DND-41 (cell line): Measurements from ENCODE around the gene CEP85.

Experiments
- ATAC-seq: fragments of 200-7000 bp; cut with Tn5 transposase; 3 replicates; pipeline ENCODE4 v1.9.1; 2021; ENCODE audit warnings: low read depth; ENCODE audit not compliant: insufficient read depth
- DNase-seq: peaks from one replicate; pipeline ENCODE4 v3.0.0-alpha.2; 2020
- H2AFZ ChIP-seq: 2 replicates; pipeline ENCODE4 v1.6.0; 2012; ENCODE audit warnings: low read depth, low read length
- H3K27ac ChIP-seq: 2 replicates; pipeline ENCODE4 v1.5.1; 2012; ENCODE audit warnings: low read length, inconsistent platforms
- H3K27me3 ChIP-seq: fragments of 200-600 bp; sonication (generic); 2 replicates; pipeline ENCODE4 v1.6.0; 2012; ENCODE audit warnings: low read length, mild to moderate bottlenecking, inconsistent platforms; ENCODE audit not compliant: insufficient read depth, poor library complexity
- H3K36me3 ChIP-seq: 2 replicates; pipeline ENCODE4 v1.5.1; 2012; ENCODE audit warnings: low read length, inconsistent platforms; ENCODE audit not compliant: insufficient read depth
- H3K4me1 ChIP-seq: 2 replicates; pipeline ENCODE4 v1.5.1; 2012; ENCODE audit warnings: mild to moderate bottlenecking, low read length; ENCODE audit not compliant: insufficient read depth
- H3K4me2 ChIP-seq: 2 replicates; pipeline ENCODE4 v1.6.0; 2012; ENCODE audit warnings: mild to moderate bottlenecking, moderate library complexity, low read length, inconsistent platforms; ENCODE audit not compliant: insufficient read depth
- H3K4me3 ChIP-seq, 2 experiments: fragments of 200-600 bp in 1 of 2; shearing (Covaris generic) in 1 of 2; 2 replicates each; pipeline ENCODE4 v1.5.1; 2012 to 2016; ENCODE audit warnings: inconsistent platforms in 2 of 2, low read length in 2 of 2, mild to moderate bottlenecking in 2 of 2, low read depth in 1 of 2, moderate library complexity in 1 of 2
- H3K79me2 ChIP-seq: 2 replicates; pipeline ENCODE4 v1.6.0; 2012; ENCODE audit warnings: low read length, inconsistent platforms; ENCODE audit not compliant: insufficient read depth
- H3K9ac ChIP-seq: 2 replicates; pipeline ENCODE4 v1.6.0; 2012; ENCODE audit warnings: low read depth, mild to moderate bottlenecking, inconsistent platforms, low read length, moderate library complexity
- H3K9me3 ChIP-seq: 2 replicates; pipeline ENCODE4 v1.5.1; 2012; ENCODE audit warnings: low read length, moderate library complexity, mild to moderate bottlenecking, inconsistent platforms; ENCODE audit not compliant: insufficient read depth, severe bottlenecking
- H4K20me1 ChIP-seq: 2 replicates; pipeline ENCODE4 v1.6.0; 2012; ENCODE audit warnings: low read length; ENCODE audit not compliant: insufficient read depth
- EZH2 ChIP-seq: IDR thresholded peaks from 3 replicates; pipeline ENCODE4 v1.6.1; 2012; ENCODE audit warnings: borderline replicate concordance, low read depth, mild to moderate bottlenecking, moderate library complexity, low read length, inconsistent platforms; ENCODE audit not compliant: severe bottlenecking
- TF ChIP-seq, protein P1 (sequence below): IDR thresholded peaks from 2 replicates; pipeline ENCODE4 v1.5.1; 2012; ENCODE audit warnings: borderline replicate concordance, low read length, moderate library complexity, mild to moderate bottlenecking; ENCODE audit not compliant: poor library complexity, severe bottlenecking; ENCODE audit errors: extremely low read depth

Gene CEP85

DNA sequence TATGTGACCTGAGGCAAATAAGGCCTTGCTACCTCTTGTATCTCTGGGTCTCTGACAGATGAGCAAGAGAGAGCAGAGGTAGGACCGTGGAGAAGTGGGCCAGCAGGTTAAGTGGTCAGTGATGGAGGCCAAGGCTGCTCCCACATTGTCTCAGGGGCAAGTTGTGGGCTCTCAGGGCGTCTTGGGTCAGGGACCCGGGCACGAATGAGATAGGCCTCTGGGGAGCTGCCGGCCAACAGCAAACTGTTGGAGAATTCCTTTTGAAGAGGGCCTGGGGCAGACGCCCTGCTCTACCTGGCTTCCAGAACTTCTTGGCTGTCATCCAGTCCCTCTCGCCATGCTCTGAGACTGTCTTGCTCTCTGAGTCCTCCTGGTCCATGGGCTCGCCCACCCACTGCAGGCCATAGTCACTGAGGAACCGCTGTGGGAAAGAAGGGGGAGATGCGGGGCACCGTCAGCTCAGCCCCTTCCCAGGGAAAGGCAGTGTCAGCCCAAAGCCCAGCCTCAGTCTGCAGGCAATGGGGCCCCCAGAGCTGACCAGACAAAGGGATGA lies 60.0 kb downstream of the CEP85 start:
- Histone ChIP-seq H3K27ac (no peak overlapping the region), H3K4me1 (peaks cover 32% of the 10 kb centered on the region), H4K20me1 (no peaks in the 10 kb centered on the region), H3K4me3 (no peak overlapping the region), H2AFZ (no peak overlapping the region), H3K4me2 (no peak overlapping the region), H3K9me3 (no peaks in the 10 kb centered on the region), H3K36me3 (no peaks in the 10 kb centered on the region), H3K79me2 (no peaks in the 10 kb centered on the region), H3K27me3 (no peaks in the 10 kb centered on the region), H3K9ac (no peak overlapping the region)
- no peak for ATAC-seq
- TF ChIP-seq, protein P1, sequence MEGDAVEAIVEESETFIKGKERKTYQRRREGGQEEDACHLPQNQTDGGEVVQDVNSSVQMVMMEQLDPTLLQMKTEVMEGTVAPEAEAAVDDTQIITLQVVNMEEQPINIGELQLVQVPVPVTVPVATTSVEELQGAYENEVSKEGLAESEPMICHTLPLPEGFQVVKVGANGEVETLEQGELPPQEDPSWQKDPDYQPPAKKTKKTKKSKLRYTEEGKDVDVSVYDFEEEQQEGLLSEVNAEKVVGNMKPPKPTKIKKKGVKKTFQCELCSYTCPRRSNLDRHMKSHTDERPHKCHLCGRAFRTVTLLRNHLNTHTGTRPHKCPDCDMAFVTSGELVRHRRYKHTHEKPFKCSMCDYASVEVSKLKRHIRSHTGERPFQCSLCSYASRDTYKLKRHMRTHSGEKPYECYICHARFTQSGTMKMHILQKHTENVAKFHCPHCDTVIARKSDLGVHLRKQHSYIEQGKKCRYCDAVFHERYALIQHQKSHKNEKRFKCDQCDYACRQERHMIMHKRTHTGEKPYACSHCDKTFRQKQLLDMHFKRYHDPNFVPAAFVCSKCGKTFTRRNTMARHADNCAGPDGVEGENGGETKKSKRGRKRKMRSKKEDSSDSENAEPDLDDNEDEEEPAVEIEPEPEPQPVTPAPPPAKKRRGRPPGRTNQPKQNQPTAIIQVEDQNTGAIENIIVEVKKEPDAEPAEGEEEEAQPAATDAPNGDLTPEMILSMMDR, result no peak
- TF ChIP-seq EZH2, result no peak
- no peak for DNase-seq

DNA sequence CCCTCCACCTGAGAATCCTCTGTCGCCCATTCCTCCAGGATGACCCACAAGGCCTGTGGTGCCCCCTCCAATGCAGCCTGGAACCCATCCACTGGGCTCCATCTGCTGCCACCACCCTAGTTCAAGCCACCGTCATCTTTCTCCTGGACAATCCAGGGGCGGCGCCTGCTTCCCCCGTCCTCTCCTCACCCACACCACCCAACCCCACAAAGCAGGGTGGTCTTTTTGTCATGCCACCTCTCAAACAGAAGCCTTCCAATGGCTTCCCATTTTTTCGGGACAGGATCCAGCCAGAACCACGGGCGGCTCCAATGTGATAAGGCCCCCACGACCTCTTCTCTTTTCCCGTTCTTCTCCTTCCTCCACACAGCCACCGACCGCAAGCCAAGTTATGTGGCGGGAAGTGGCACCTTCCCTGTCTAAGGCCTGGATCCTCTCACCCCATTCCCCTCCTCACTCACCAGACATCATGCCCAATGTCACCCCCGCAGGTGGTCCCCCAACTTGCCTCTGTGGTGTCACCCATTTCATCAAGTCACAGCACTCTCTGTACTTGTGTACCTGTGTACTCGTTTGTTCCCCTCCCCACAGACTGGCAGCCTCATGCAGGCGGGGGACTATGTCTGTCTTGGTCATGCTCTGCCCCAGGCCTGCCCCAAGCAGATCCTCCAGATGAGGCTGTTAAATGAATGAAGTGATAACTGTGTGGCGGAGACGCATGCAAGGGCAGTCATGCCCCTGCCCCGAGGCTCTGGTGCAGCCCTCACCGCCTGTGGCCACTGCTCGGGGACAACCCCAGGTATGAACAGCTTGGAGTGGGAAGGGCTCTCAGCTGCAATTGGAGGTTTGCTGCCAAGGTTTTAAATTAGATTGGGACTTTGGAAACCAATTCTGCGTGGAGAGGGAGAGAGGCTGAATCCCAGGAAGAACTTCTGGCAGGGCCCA lies 61.5 kb downstream of the CEP85 start:
- Histone ChIP-seq H3K4me3 (no peak overlapping the region), H3K27me3 (no peaks in the 10 kb centered on the region), H3K9me3 (no peaks in the 10 kb centered on the region), H3K79me2 (no peaks in the 10 kb centered on the region), H4K20me1 (no peaks in the 10 kb centered on the region), H3K27ac (no peak overlapping the region), H3K36me3 (no peaks in the 10 kb centered on the region), H3K4me1 (peaks cover 17% of the 10 kb centered on the region), H3K9ac (no peak overlapping the region), H2AFZ (no peak overlapping the region), H3K4me2 (no peak overlapping the region)
- no peak for TF ChIP-seq EZH2
- TF ChIP-seq, protein P1, result no peak
- DNase-seq (no peak), ATAC-seq (no peak)

DNA sequence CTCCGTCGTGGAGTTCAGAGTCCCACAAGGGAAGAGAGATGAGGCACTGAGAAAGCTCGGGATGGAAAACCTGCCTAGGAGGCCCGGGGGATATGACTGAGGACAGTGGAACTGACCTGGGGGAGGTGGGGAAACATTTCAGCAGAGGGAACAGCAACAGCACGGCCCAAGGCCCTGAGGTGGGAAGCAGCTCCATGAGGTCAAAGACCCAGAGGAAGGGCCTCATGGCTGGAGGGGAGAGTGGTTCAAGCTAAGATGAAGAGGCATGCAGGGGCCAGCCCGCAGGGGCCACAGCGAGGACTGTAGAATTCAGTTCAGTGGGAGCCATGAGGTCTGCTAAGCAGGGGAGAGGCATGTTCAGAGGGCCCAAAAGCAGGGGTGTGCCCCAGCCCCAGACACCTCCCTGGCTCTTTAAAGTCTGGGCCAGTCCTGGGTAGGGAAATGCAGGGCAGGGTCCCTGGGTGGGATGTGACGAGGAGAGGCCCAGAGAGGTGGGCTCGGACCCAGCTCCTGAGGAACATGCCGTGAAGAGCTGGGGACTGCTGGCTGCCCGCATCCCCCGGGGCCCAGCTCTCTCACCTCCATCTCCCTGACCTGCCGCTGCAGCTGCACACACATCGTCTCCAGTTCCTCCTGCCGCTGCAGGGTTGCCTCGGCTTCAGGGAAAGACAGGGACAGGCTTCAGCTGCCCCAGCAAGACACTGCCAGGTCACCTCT lies 62.5 kb downstream of the CEP85 start:
- Histone ChIP-seq H2AFZ (no peak overlapping the region), H3K4me3 (no peak overlapping the region), H3K27me3 (no peaks in the 10 kb centered on the region), H3K9ac (no peak overlapping the region), H3K9me3 (no peaks in the 10 kb centered on the region), H4K20me1 (no peaks in the 10 kb centered on the region), H3K27ac (no peak overlapping the region), H3K36me3 (no peaks in the 10 kb centered on the region), H3K4me2 (no peak overlapping the region), H3K4me1 (peaks cover 7% of the 10 kb centered on the region), H3K79me2 (no peaks in the 10 kb centered on the region)
- ATAC-seq, result no peak
- TF ChIP-seq, protein P1, result no peak
- no peak for TF ChIP-seq EZH2
- DNase-seq, result no peak
